GM12878 (cell line): ENCODE results near the gene FOXP1. TPM values are rescaled to one million over a fixed set of nuclear protein-coding genes. Genes with fewer than 3 reads are reported as not detected.

Source experiments
- ATAC-seq: fragments of 200-7000 bp; cut with Tn5 transposase; 3 replicates; pipeline ENCODE4 v1.9.1; 2020; ENCODE audit warnings: mild to moderate bottlenecking, moderate library complexity
- BruUV-seq: library from RNA; stranded (reverse); fragments of 400-500 nt; replicated peaks from 2 replicates; lab custom pipeline; 2021; lab: Mats Ljungman, UMichigan
- CTCF ChIA-PET: fragments of 300-600 bp; sonication (Branson Sonifier 250); formaldehyde crosslinking; extraction: SDS; loops from one replicate; lab custom pipeline; 2021; ENCODE audit warnings: inconsistent platforms; lab: Yijun Ruan, JAX
- POLR2A ChIA-PET: fragments of 350-600 bp; formaldehyde crosslinking; extraction: SDS; loops from one replicate; lab custom pipeline; 2021; ENCODE audit warnings: inconsistent platforms; lab: Charles Lee
- RAD21 ChIA-PET: fragments of 300-600 bp; sonication (Branson Sonifier 250); formaldehyde crosslinking; loops from one replicate; lab custom pipeline; 2023; ENCODE audit warnings: antibody characterized with exemption; ENCODE audit not compliant: unreplicated experiment; lab: Charles Lee
- SMC1A ChIA-PET: fragments of 300-600 bp; sonication (Branson Sonifier 250); formaldehyde crosslinking; loops from one replicate; lab custom pipeline; 2023; ENCODE audit not compliant: unreplicated experiment, uncharacterized antibody; lab: Charles Lee
- DNase-seq: peaks from one replicate; pipeline ENCODE4 v3.0.0-alpha.2; 2011; ENCODE audit warnings: low read depth, low spot score
- FAIRE-seq: peaks from 3 replicates; lab custom pipeline; 2011; peaks lifted over from hg19 to GRCh38; lab: Jason Lieb, UNC
- H2AFZ ChIP-seq: 2 replicates; pipeline ENCODE4 v1.6.0; 2011; ENCODE audit warnings: low read depth, low read length, control low read depth; ENCODE audit not compliant: control insufficient read depth
- H3K27ac ChIP-seq: 2 replicates; pipeline ENCODE4 v1.5.1; 2011; ENCODE audit warnings: control low read depth; ENCODE audit not compliant: control insufficient read depth, insufficient read depth
- H3K27me3 ChIP-seq, 2 experiments: replicated peaks in 1 of 2; 2 replicates each; pipeline versions ENCODE4 v1.6.0 to v1.6.1; 2011; ENCODE audit warnings: low read length in 1 of 2; ENCODE audit not compliant: control insufficient read depth in 2 of 2, insufficient read depth in 2 of 2
- H3K36me3 ChIP-seq, 2 experiments: 2 replicates each; pipeline ENCODE4 v1.5.1; 2011; ENCODE audit warnings: low read length in 1 of 2; ENCODE audit not compliant: control insufficient read depth in 2 of 2, insufficient read depth in 2 of 2
- H3K4me1 ChIP-seq: 2 replicates; pipeline ENCODE4 v1.6.1; 2011; ENCODE audit warnings: mild to moderate bottlenecking, low read length, moderate library complexity, mixed read lengths; ENCODE audit not compliant: control insufficient read depth, insufficient read depth
- H3K4me2 ChIP-seq: 2 replicates; pipeline ENCODE4 v1.6.0; 2011; ENCODE audit warnings: control low read depth; ENCODE audit not compliant: control insufficient read depth, insufficient read depth
- H3K4me3 ChIP-seq: fragments of 200-600 bp; sonication (generic); 2 replicates; pipeline ENCODE4 v1.5.1; 2016
- H3K79me2 ChIP-seq: 2 replicates; pipeline ENCODE4 v1.6.0; 2011; ENCODE audit warnings: low read length; ENCODE audit not compliant: control insufficient read depth, insufficient read depth
- H3K9ac ChIP-seq: 2 replicates; pipeline ENCODE4 v1.8.0; 2011; ENCODE audit warnings: low read length, control low read depth, mixed read lengths; ENCODE audit not compliant: control insufficient read depth, insufficient read depth
- H3K9me3 ChIP-seq: replicated peaks from 3 replicates; pipeline ENCODE4 v1.5.1; 2011; ENCODE audit warnings: mild to moderate bottlenecking, low read length; ENCODE audit not compliant: control insufficient read depth, insufficient read depth
- H4K20me1 ChIP-seq: 2 replicates; pipeline ENCODE4 v1.6.0; 2011; ENCODE audit not compliant: control insufficient read depth, insufficient read depth
- ASH2L ChIP-seq: fragments of 300-600, 200-600 bp; sonication (generic); IDR thresholded peaks from 2 replicates; pipeline ENCODE4 v1.6.1; 2017; ENCODE audit warnings: low read depth, mild to moderate bottlenecking, borderline replicate concordance
- CEBPB ChIP-seq, 2 experiments: fragments of 150-350 bp in 1 of 2; IDR thresholded peaks; 2 replicates each; pipeline ENCODE4 v1.6.1; 2012 to 2014; ENCODE audit warnings: low read depth in 2 of 2, low read length in 2 of 2, borderline replicate concordance in 1 of 2, inconsistent platforms in 1 of 2
- ELK1 ChIP-seq: IDR thresholded peaks from 2 replicates; pipeline ENCODE4 v1.6.1; 2012; ENCODE audit warnings: low read depth, low read length, improper control_type of control experiment
- POLR2AphosphoS2 ChIP-seq: IDR thresholded peaks from 2 replicates; pipeline ENCODE4 v1.6.1; 2011; ENCODE audit warnings: low read depth, mild to moderate bottlenecking, low read length, improper control_type of control experiment, moderate library complexity
- RELA ChIP-seq: fragments of 450-650 bp; IDR thresholded peaks from 2 replicates; pipeline ENCODE4 v1.8.0; 2014; ENCODE audit warnings: borderline replicate concordance; ENCODE audit not compliant: partially characterized antibody
- SKIL ChIP-seq: fragments of 450-650 bp; IDR thresholded peaks from 2 replicates; pipeline ENCODE4 v1.6.1; 2017; ENCODE audit warnings: mild to moderate bottlenecking, low read depth, inconsistent platforms; ENCODE audit not compliant: poor library complexity, severe bottlenecking
- WGBS: methylation state at CpG from one replicate; pipeline ENCODE4 v1.1.6; 2016; ENCODE audit warnings: low lambda C conversion rate; ENCODE audit not compliant: insufficient replicate concordance, insufficient coverage; ENCODE audit errors: missing lambda C conversion rate; 5-methylcytosine and 5-hydroxymethylcytosine counted together
- in situ Hi-C: fragments of 300-500 bp; cut with MboI; formaldehyde crosslinking; loops from 9 replicates; pipeline ENCODE4 v1.14.3; 2018; ENCODE audit warnings: mixed read lengths
- intact Hi-C: fragments of 100-400 bp; cut with micrococcal nuclease; formaldehyde crosslinking; loops from one replicate; pipeline ENCODE4 v1.14.2; 2022; ENCODE audit not compliant: unreplicated experiment
- polyA plus RNA-seq, 11 experiments: library from polyadenylated mRNA; depleted of rRNA in 4 of 11; unstranded in 6 of 11; stranded (reverse) in 5 of 11; fragments of >200 nt; fragmentation: Nextera tagmentation in 4 of 11; fragmentation: Illumina TruSeq in 1 of 11; extraction: Ambion mirVana in 4 of 11; extraction: Trizol in 1 of 11; gene quantifications; 1 replicate in 1 of 11; 2 replicates in 10 of 11; pipeline versions ENCODE4 v1.2.1 to v1.2.3, GENCODE V29; 2011 to 2016; ENCODE audit warnings: inconsistent platforms in 2 of 11, missing spikeins in 2 of 11, low read depth in 1 of 11
- total RNA-seq, 4 experiments: library from RNA; depleted of rRNA in 3 of 4; stranded (reverse); fragments of >200 nt in 3 of 4; fragmentation: Illumina TruSeq in 1 of 4; extraction: Trizol in 1 of 4; gene quantifications; 2 replicates each; pipeline versions ENCODE4 v1.2.1 to v1.2.3, GENCODE V29; 2013 to 2021

The FOXP1 gene
- total and polyA plus RNA-seq, 10 of the 15 experiments (the other 5 are each of a cell fraction or from before 2014, with no cell fraction given), result 0.05 to 1.6 (median 0.20) TPM; not detected in 1

DNA sequence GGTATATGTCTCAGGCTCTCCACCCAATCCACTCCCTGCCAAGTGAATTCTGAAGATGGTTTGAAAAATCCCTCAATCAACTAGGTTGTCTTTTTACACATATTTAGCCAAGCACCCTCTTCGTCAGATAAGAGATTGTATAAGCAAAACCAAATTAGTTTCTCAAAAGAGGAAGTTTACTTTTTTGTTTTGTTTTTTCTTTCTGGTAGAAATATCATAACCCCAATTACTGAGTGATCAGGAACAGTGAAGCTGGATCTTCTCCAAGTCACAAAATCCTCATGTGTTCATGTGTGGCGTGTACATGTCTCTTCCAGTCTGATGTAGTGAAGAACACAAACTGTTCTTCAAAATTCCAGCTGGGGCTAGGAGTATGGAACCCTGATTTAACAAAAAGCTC, 180.6 kb downstream of the FOXP1 start (continued):
- TF ChIP-seq ASH2L (no peak), CEBPB (IDR thresholded peaks at IDR 0.05; ENCODE audit: borderline replicate concordance in 1 of 2, low read depth in 2 of 2, low read length in 2 of 2) (no peak), ELK1 (no peak), POLR2AphosphoS2 (no peak), SKIL (no peak)

DNA sequence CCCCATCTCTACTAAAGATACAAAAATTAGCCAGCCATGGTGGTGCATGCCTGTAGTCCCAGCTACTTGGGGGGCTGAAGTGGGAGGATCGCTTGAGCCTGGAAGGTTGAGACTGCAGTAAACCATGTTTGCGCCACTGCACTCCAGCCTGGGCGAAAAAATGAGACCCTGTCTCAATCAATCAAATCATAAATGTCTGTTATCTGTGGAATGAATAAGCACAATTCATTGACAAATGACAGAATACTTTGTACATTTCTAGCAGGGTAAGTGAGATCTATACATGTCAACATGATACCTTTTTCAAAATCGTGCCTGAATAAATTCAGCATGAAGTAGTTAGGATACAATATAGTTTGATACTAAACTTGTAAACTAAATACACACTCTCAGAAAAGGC, 181.2 kb downstream of the FOXP1 start:
- Histone ChIP-seq H3K79me2 (no peaks in the 10 kb centered on the region), H2AFZ (no peak overlapping the region), H3K4me2 (no peak overlapping the region), H3K4me3 (no peak overlapping the region), H3K9ac (no peak overlapping the region), H3K4me1 (peaks cover 4% of the 10 kb centered on the region; the same call in 1 of the 2 replicates), H3K27ac (no peak overlapping the region), H3K27me3 (peaks cover 0 to 4% of the 10 kb centered on the region in 2 experiments; a peak in 2 of 4 replicates), H3K36me3 (no peaks in the 10 kb centered on the region), H3K9me3 (no peaks in the 10 kb centered on the region), H4K20me1 (no peaks in the 10 kb centered on the region)
- DNase-seq, result no peak
- ATAC-seq, result no peak
- RAD21 ChIA-PET, result no interaction called here
- in situ Hi-C loops, result no loop called here
- CTCF ChIA-PET, result no interaction called here
- SMC1A ChIA-PET, result no interaction called here
- WGBS, result 46% methylated on average over 4 of the region's 4 CpGs
- no peak for FAIRE-seq
- TF ChIP-seq RELA, result no peak
- no TSS peak for BruUV-seq
- intact Hi-C loops, result no loop called here
- POLR2A ChIA-PET, result no interaction called here
